CD8-positive, alpha-beta memory T cell (primary cell): Measurements from ENCODE around the gene VIPR1. TPM values are rescaled to one million over a fixed set of nuclear protein-coding genes. Genes with fewer than 3 reads are reported as not detected.

Experiments used
- CTCF ChIA-PET: fragments of 350-600 bp; sonication (Branson Sonifier 250); formaldehyde crosslinking; loops from one replicate; lab custom pipeline; 2021; ENCODE audit warnings: antibody characterized with exemption; lab: Charles Lee
- POLR2A ChIA-PET: fragments of 350-600 bp; sonication (Branson Sonifier 250); formaldehyde crosslinking; loops from one replicate; lab custom pipeline; 2021; ENCODE audit warnings: antibody characterized with exemption; lab: Charles Lee
- DNase-seq, 5 donors: peaks; one replicate each; pipeline versions ENCODE4 v3.0.0 to v3.0.0-alpha.2; 2020 to 2022; ENCODE audit warnings: mixed read lengths in 1 of 5
- H3K27ac ChIP-seq: one replicate; pipeline ENCODE4 v1.7.0; 2013; ENCODE audit warnings: low read depth, mild to moderate bottlenecking, low read length, moderate library complexity
- H3K27me3 ChIP-seq: 2 replicates; pipeline ENCODE4 v1.7.0; 2013; ENCODE audit warnings: low read length, mild to moderate bottlenecking; ENCODE audit not compliant: insufficient read depth, poor library complexity, severe bottlenecking
- H3K36me3 ChIP-seq: 2 replicates; pipeline ENCODE4 v1.7.0; 2013; ENCODE audit warnings: mild to moderate bottlenecking, low read length, moderate library complexity; ENCODE audit not compliant: insufficient read depth
- H3K4me1 ChIP-seq: 2 replicates; pipeline ENCODE4 v1.7.0; 2013; ENCODE audit warnings: mild to moderate bottlenecking, low read length, moderate library complexity; ENCODE audit not compliant: insufficient read depth
- H3K4me3 ChIP-seq: 2 replicates; pipeline ENCODE4 v1.7.0; 2013; ENCODE audit warnings: mild to moderate bottlenecking, low read length
- H3K9me3 ChIP-seq: 2 replicates; pipeline ENCODE4 v1.7.0; 2013; ENCODE audit warnings: mild to moderate bottlenecking, low read length
- H3K27ac Mint-ChIP-seq, 8 donors: one replicate each; pipeline ENCODE4 v1.8.0; 2020 to 2021; ENCODE audit warnings: mixed read lengths in 8 of 8, mild to moderate bottlenecking in 6 of 8, inconsistent platforms in 3 of 8, moderate library complexity in 3 of 8
- H3K27me3 Mint-ChIP-seq, 2 donors: one replicate each; pipeline ENCODE4 v1.8.0; 2020 to 2021; ENCODE audit warnings: mixed read lengths in 2 of 2, mild to moderate bottlenecking in 1 of 2, moderate library complexity in 1 of 2
- H3K36me3 Mint-ChIP-seq, 3 donors: one replicate each; pipeline ENCODE4 v1.8.0; 2020 to 2021; ENCODE audit warnings: mixed read lengths in 3 of 3, inconsistent platforms in 1 of 3, mild to moderate bottlenecking in 1 of 3
- H3K4me1 Mint-ChIP-seq, 3 donors: one replicate each; pipeline ENCODE4 v1.8.0; 2020 to 2021; ENCODE audit warnings: mixed read lengths in 3 of 3, inconsistent platforms in 1 of 3, mild to moderate bottlenecking in 1 of 3
- H3K4me3 Mint-ChIP-seq, 7 donors: one replicate each; pipeline ENCODE4 v1.8.0; 2020 to 2021; ENCODE audit warnings: mixed read lengths in 7 of 7, mild to moderate bottlenecking in 6 of 7, moderate library complexity in 4 of 7, inconsistent platforms in 2 of 7
- H3K9me3 Mint-ChIP-seq, 5 donors: one replicate each; pipeline ENCODE4 v1.8.0; 2020 to 2022; ENCODE audit warnings: mixed read lengths in 5 of 5, mild to moderate bottlenecking in 3 of 5, moderate library complexity in 2 of 5, inconsistent platforms in 1 of 5
- polyA plus RNA-seq: library from polyadenylated mRNA; unstranded; fragments of 300-500 nt; fragmentation: Illumina TruSeq; gene quantifications from one replicate; pipeline ENCODE4 v1.2.3, GENCODE V29; 2021
- total RNA-seq, 2 experiments: library from RNA; stranded (reverse); gene quantifications; one replicate each; pipeline ENCODE4 v1.2.3, GENCODE V29; 2021

The VIPR1 gene
- total and polyA plus RNA-seq, 3 experiments from 2014 or later, result 5.4 to 12.7 (median 5.9) TPM

- peaks cover 0 to 3% (median 0%) of the 10 kb centered on the region in 5 donors for H3K9me3 Mint-ChIP-seq
- peaks cover 11 to 40% of the 10 kb centered on the region in 2 donors for H3K27me3 Mint-ChIP-seq
- no peaks in the 10 kb centered on the region for H3K4me1 Mint-ChIP-seq
- DNase-seq, result no peak
- no peaks in the 10 kb centered on the region for H3K36me3 ChIP-seq
- H3K27me3 ChIP-seq, result no peaks in the 10 kb centered on the region
- no peak overlapping the region for H3K4me3 Mint-ChIP-seq
- no peak overlapping the region for H3K4me3 ChIP-seq
- no peak overlapping the region for H3K27ac ChIP-seq
- no peak overlapping the region for H3K27ac Mint-ChIP-seq
- no peaks in the 10 kb centered on the region for H3K4me1 ChIP-seq
- ChIA-PET CTCF (no interaction called here), POLR2A (no interaction called here)
- H3K9me3 ChIP-seq, result no peaks in the 10 kb centered on the region
- no peaks in the 10 kb centered on the region for H3K36me3 Mint-ChIP-seq
Observed at GRCh38 chr3:42473083-42473932, 29.1 kb upstream of the VIPR1 start.

DNA sequence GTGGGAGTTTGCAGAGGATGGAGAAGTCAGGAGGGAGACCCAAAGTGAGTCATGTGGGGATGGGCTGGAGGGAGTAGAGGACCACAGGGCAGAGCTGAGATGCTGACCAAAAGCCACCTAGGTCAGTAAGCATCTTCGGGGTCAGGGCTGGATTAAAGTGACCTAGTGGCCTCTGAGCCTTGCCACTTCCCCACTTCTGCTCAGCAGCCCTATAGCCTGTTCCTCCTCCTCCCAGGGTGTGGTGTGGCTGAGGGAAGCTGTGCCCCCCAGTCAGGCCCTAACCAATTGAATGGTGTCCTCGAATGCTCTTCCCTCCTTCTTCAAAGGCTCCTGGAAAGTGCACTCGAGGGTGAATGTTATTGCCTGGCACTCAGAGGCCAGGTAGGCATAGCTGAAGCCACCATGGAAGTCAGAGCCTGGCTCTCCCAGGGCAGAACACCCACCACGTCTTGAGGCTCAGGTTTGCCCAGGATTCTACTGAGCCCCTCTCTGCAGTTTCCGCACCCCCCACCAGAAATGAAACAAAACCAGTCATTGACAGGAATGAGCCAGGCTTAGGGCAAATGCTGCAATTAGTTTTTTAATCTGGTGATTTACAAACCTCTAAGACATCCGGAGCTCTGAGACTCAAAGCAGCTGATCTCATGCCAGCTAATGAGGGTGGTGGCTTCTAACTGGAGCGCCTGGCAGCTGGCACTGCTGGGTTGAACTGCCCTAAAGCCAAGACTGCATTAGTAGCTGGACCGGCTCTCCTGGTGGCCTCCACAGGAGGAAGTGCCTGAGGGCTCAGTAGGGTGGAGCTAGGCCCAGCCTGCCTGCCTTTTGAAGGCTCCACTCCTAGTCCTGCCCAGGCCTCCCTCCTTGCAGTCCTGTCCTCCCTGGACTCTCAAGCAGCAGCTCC, 26.0 kb upstream of the VIPR1 start:
- H3K4me1 ChIP-seq, result no peaks in the 10 kb centered on the region
- DNase-seq, result no peak
- CTCF ChIA-PET, result no interaction called here
- POLR2A ChIA-PET, result no interaction called here
- H3K4me3 Mint-ChIP-seq, result no peak overlapping the region
- no peaks in the 10 kb centered on the region for H3K9me3 ChIP-seq
- H3K9me3 Mint-ChIP-seq, result peaks cover 9 to 24% (median 21%) of the 10 kb centered on the region in 5 donors
- H3K36me3 ChIP-seq, result no peaks in the 10 kb centered on the region
- H3K4me1 Mint-ChIP-seq, result no peaks in the 10 kb centered on the region
- peaks cover 0 to 22% (median 5%) of the 10 kb centered on the region in 3 donors for H3K36me3 Mint-ChIP-seq
- H3K4me3 ChIP-seq, result no peak overlapping the region
- peak overlapping the region in 1 of 8 donors; percentile 45 for H3K27ac Mint-ChIP-seq
- peaks cover 31 to 59% of the 10 kb centered on the region in 2 donors for H3K27me3 Mint-ChIP-seq
- no peaks in the 10 kb centered on the region for H3K27me3 ChIP-seq
- H3K27ac ChIP-seq, result no peak overlapping the region

DNA sequence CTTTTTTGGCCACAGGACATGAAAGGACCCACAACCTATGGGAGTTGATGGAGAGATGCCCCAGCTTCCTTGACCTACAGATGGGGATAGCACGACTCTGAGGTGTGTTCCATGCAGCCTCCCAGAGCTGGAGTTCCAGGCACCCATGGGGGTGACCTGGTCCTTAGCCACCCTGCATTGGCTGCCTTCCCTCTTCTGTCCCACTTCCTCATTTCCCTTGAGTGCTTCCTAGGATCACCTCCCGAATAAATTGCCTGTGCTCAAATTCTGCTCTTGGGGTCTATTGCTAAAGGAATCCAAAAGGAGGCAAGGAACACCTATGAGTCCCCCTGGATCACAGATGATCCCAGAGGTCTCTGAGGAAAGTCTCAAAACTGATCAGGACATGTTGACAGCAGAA, 24.7 kb upstream of the VIPR1 start:
- Mint-ChIP-seq H3K27ac (no peak overlapping the region), H3K4me1 (no peaks in the 10 kb centered on the region), H3K27me3 (peaks cover 38 to 62% of the 10 kb centered on the region in 2 donors), H3K36me3 (peaks cover 0 to 31% (median 6%) of the 10 kb centered on the region in 3 donors), H3K4me3 (no peak overlapping the region), H3K9me3 (peaks cover 19 to 36% (median 29%) of the 10 kb centered on the region in 5 donors)
- H3K4me1 ChIP-seq, result no peaks in the 10 kb centered on the region
- H3K27me3 ChIP-seq, result no peaks in the 10 kb centered on the region
- H3K9me3 ChIP-seq, result no peaks in the 10 kb centered on the region
- ChIA-PET CTCF (no interaction called here), POLR2A (no interaction called here)
- no peak overlapping the region for H3K27ac ChIP-seq
- DNase-seq, result no peak
- H3K36me3 ChIP-seq, result no peaks in the 10 kb centered on the region
- no peak overlapping the region for H3K4me3 ChIP-seq

GRCh38 chr3:42478830-42479229, 23.6 kb upstream of the VIPR1 start:
- H3K9me3 Mint-ChIP-seq, result peaks cover 21 to 37% (median 29%) of the 10 kb centered on the region in 5 donors
- no peaks in the 10 kb centered on the region for H3K4me1 ChIP-seq
- H3K36me3 ChIP-seq, result no peaks in the 10 kb centered on the region
- H3K4me3 ChIP-seq, result no peak overlapping the region
- no peak overlapping the region for H3K4me3 Mint-ChIP-seq
- peaks cover 0 to 31% (median 6%) of the 10 kb centered on the region in 3 donors for H3K36me3 Mint-ChIP-seq
- CTCF ChIA-PET, result no interaction called here
- no peak overlapping the region for H3K27ac Mint-ChIP-seq
- no peaks in the 10 kb centered on the region for H3K4me1 Mint-ChIP-seq
- no peaks in the 10 kb centered on the region for H3K9me3 ChIP-seq
- DNase-seq, result no peak
- no peaks in the 10 kb centered on the region for H3K27me3 ChIP-seq
- peaks cover 36 to 57% of the 10 kb centered on the region in 2 donors for H3K27me3 Mint-ChIP-seq
- H3K27ac ChIP-seq, result no peak overlapping the region
- POLR2A ChIA-PET, result no interaction called here

GRCh38 chr3:42486814-42487565, 15.5 kb upstream of the VIPR1 start:
- Histone ChIP-seq H3K27me3 (no peaks in the 10 kb centered on the region), H3K36me3 (no peaks in the 10 kb centered on the region), H3K9me3 (no peaks in the 10 kb centered on the region), H3K4me1 (no peaks in the 10 kb centered on the region), H3K4me3 (no peak overlapping the region), H3K27ac (no peak overlapping the region)
- Mint-ChIP-seq H3K9me3 (peaks cover 2 to 9% (median 5%) of the 10 kb centered on the region in 5 donors), H3K27ac (no peak overlapping the region), H3K4me3 (no peak overlapping the region), H3K4me1 (no peaks in the 10 kb centered on the region), H3K27me3 (peaks cover 4 to 13% of the 10 kb centered on the region in 2 donors), H3K36me3 (peaks cover 0 to 5% (median 0%) of the 10 kb centered on the region in 3 donors)
- no peak for DNase-seq
- ChIA-PET POLR2A (no interaction called here), CTCF (interaction anchor here (1.4 kb wide), 1 partner anchor 14 kb away, joined by 5 read pairs; no protein-coding TSS in a partner anchor)

GRCh38 chr3:42488687-42489086, 13.8 kb upstream of the VIPR1 start:
- Mint-ChIP-seq H3K27ac (peak overlapping the region in 1 of 8 donors; percentile 52), H3K9me3 (no peaks in the 10 kb centered on the region), H3K4me3 (no peak overlapping the region), H3K36me3 (no peaks in the 10 kb centered on the region), H3K4me1 (no peaks in the 10 kb centered on the region), H3K27me3 (peaks cover 0 to 3% of the 10 kb centered on the region in 2 donors)
- no peaks in the 10 kb centered on the region for H3K27me3 ChIP-seq
- H3K36me3 ChIP-seq, result no peaks in the 10 kb centered on the region
- H3K4me1 ChIP-seq, result no peaks in the 10 kb centered on the region
- no peak overlapping the region for H3K4me3 ChIP-seq
- no peak overlapping the region for H3K27ac ChIP-seq
- H3K9me3 ChIP-seq, result no peaks in the 10 kb centered on the region
- CTCF ChIA-PET, result interaction anchor here (2.3 kb wide), 1 partner anchor 13 kb away, joined by 7 read pairs; the partner anchor contains the start of gene VIPR1
- POLR2A ChIA-PET, result no interaction called here
- DNase-seq, result no peak

- no peak for DNase-seq
- Mint-ChIP-seq H3K27me3 (peaks cover 0 to 6% of the 10 kb centered on the region in 2 donors), H3K36me3 (no peaks in the 10 kb centered on the region), H3K9me3 (no peaks in the 10 kb centered on the region), H3K4me3 (no peak overlapping the region), H3K27ac (no peak overlapping the region), H3K4me1 (no peaks in the 10 kb centered on the region)
- ChIA-PET CTCF (interaction anchor here (2.3 kb wide), 1 partner anchor 12 kb away, joined by 7 read pairs; the partner anchor contains the start of gene VIPR1), POLR2A (no interaction called here)
- no peak overlapping the region for H3K27ac ChIP-seq
- H3K27me3 ChIP-seq, result no peaks in the 10 kb centered on the region
- H3K4me3 ChIP-seq, result no peak overlapping the region
- no peaks in the 10 kb centered on the region for H3K4me1 ChIP-seq
- no peaks in the 10 kb centered on the region for H3K9me3 ChIP-seq
- H3K36me3 ChIP-seq, result no peaks in the 10 kb centered on the region
Observed at GRCh38 chr3:42489116-42489936, 13.1 kb upstream of the VIPR1 start.
